SK-N-DZ (cell line): ENCODE results near the gene LRRTM1. TPM values are rescaled to one million over a fixed set of nuclear protein-coding genes. Genes with fewer than 3 reads are reported as not detected.

Experiments
- DNase-seq: peaks from one replicate; pipeline ENCODE4 v3.0.0-alpha.2; 2015; ENCODE audit warnings: low spot score
- polyA plus RNA-seq, 2 experiments: library from polyadenylated mRNA; depleted of rRNA; stranded (reverse); fragments of >200 nt; gene quantifications; 2 replicates each; pipeline ENCODE4 v1.2.3, GENCODE V29; 2014

The LRRTM1 gene, protein sequence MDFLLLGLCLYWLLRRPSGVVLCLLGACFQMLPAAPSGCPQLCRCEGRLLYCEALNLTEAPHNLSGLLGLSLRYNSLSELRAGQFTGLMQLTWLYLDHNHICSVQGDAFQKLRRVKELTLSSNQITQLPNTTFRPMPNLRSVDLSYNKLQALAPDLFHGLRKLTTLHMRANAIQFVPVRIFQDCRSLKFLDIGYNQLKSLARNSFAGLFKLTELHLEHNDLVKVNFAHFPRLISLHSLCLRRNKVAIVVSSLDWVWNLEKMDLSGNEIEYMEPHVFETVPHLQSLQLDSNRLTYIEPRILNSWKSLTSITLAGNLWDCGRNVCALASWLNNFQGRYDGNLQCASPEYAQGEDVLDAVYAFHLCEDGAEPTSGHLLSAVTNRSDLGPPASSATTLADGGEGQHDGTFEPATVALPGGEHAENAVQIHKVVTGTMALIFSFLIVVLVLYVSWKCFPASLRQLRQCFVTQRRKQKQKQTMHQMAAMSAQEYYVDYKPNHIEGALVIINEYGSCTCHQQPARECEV
- polyA plus RNA-seq (2014; cell fraction: cytosol; rRNA removed): 4.8 and 5.8 TPM in 2 replicates
- polyA plus RNA-seq (2014; cell fraction: nucleus; rRNA removed): 10.2 and 10.7 TPM in 2 replicates

DNA sequence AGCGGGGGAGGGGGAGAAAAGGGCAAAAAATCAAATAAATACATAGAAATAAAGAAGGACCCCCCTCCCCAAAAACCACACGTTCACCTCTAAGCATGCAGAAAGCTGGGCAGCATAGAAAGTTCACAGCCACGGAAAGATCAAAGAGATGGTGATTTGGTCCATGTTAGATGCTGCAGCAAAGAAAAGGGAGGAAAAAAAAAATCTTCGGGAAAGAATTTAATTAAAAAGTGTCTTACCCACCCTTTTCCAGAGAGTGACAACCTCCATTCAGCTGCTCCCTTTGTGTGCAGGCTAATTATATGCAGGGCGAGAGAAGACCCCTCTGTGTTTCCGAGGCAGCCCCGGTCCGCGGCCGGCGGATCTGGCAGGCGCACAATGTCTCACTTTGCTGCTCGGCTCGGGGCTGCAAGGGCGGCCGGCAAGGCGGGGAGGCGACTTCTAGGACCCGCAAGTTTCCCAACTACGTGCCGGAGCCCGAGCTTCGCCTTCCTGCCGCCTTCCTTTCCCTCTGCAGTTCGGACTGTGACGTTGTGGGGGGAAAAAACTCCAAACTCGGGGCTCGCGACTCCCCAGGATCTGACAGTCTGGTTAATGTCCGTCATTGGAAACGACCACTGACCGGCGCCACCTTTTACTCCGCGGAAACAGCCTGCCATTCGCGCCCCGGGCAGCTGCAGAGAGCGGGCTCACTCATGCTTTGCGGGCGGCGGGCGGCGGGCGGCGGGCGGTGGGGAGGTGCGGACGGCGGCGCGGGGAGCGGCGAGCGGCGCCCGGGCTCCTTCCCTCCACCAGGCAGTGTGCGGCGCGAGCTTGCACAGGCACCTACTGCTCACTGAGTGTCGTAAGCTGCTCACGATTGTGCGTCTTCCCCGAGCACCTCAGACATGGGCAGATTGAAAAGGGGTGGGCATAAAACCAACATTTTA, at the start of gene LRRTM1:
Gene LRRTM1 (minus strand): TSS at position 844 of the 929 bp plus-strand sequence. CDS start 933 bp downstream, outside the sequence.
- DNase-seq: peak; percentile 61

DNA sequence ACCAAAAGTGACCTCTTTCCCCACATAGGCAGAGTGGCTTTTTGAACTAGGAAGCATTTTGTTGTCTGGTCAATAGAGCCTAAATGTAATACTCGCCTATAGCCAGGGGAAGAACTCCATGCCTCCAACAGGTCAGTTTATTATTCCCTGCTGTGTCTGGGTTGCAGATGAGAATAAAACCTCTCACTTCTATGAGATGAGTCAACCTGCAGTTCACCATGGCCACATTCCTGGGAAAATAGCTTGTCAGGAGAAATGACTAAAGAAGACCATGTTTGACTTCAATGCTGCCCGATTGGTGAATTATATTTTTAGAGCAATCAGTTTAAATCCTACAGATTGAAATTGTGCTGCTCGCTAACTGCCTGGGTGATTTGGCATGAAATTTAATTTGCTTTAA, 46.7 kb upstream of the LRRTM1 start:
- no peak for DNase-seq

DNA sequence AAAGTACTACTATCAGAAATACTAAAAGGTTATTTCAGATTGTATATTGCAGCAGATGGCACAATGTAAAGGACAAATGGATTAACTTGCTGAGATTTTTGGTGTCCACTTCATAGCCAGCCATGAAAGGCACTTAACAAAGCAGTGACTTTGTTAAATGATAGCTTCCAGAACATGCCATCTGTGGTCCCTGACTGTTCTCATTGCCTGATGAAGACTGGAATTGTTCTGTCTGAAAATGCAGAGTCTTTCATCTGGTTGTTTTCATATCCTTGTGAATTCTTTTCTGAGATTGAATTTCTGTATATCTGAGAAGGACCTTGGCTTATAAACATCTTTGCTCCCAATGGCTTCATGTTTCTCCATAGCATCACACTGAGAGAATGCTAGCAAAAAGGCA, 44.4 kb upstream of the LRRTM1 start:
- DNase-seq: no peak

DNA sequence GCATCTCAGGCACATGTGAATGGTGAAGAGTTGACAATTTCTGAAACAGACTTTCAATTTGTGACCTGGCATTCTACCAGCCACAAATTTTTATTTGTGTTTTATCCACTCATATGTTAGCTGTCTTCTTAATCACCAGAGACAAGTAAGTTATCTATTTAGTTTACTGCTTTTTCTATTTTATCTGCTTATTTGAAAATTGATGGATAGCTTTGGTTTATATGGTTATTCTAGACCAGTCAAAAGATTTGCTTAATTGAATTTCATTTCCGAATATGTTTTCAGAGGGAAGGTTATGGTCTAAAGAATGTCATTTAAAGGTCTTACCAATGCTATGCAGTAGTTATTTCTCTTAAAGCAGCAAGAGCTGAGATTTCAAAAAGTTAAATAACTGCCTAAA, 43.5 kb upstream of the LRRTM1 start:
- no peak for DNase-seq

DNA sequence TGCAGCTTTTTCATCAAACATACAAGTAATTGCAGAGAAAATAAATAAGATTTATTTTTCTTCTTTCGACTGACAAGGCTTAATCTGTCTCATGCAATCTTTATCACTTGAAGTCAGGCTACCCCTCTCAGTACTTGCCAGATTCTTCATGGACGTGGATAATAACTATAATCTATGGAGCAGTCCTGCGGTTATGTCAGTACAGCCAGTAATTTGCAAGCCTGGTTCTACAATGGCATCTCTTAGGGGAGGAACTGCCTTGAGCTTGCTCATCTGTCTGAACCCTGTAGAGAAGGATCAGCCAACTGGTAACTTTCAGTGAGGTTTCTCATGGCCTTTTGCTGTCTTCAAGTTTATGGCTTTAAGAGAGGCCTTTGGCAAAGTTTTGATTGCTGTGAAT, 35.5 kb upstream of the LRRTM1 start:
- no peak for DNase-seq

DNA sequence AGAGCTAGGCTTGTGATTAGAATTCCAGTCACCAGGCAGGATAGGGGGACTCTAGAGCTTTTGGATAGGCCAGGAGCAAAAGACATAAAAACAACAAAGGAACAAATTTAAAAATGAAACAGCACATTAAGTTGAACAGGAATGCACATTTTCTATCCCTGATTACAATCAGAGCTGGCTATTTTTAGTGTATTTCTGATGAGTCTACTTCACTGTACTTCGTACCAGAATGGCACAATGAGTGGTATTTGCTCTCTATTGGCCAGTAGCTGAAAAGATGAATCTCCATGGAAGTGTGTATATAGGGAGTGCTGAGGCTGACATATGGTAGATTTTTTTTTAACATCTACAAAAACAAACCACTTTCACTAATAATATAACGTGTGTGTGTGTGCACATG, 34.2 kb upstream of the LRRTM1 start:
- no peak for DNase-seq

DNA sequence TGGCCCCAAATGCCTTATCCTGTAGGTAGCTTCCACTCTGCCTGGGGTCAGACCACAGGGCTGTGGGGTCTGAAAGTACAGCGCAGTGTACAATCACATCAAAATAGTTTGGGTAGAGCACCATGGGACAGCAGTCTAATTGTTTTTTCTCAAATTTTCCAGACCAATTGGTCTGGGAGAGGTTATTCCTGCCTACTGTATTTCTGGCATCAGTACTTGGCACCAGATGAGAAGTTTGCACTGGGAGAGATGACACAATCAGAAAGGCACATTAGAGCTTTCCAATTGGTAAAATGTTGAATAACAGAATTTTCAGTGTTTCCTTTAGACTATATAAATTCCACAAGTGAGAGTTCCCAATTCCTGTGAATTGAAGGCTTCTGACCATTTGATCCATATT, 30.9 kb upstream of the LRRTM1 start:
- no peak for DNase-seq

DNA sequence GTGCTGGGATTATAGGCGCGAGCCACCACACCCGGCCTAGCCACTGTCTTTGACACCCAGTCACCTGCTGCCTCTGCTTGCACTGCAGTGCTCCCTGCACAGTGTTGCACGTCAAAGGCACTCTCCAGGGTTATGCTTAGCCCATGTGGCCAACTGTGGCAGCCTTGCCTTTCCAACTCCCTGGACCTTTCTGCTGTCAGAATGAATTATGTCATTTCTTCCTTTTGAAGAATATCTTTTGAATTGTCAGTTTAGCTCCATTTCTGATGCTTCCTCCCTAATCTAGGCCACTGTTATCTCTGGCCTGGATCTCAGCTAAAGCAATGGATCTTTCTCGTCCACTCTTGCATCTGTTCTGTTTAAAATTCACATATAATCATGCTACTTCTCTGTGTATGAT, 29.3 kb upstream of the LRRTM1 start:
- peak; percentile 55 for DNase-seq

DNA sequence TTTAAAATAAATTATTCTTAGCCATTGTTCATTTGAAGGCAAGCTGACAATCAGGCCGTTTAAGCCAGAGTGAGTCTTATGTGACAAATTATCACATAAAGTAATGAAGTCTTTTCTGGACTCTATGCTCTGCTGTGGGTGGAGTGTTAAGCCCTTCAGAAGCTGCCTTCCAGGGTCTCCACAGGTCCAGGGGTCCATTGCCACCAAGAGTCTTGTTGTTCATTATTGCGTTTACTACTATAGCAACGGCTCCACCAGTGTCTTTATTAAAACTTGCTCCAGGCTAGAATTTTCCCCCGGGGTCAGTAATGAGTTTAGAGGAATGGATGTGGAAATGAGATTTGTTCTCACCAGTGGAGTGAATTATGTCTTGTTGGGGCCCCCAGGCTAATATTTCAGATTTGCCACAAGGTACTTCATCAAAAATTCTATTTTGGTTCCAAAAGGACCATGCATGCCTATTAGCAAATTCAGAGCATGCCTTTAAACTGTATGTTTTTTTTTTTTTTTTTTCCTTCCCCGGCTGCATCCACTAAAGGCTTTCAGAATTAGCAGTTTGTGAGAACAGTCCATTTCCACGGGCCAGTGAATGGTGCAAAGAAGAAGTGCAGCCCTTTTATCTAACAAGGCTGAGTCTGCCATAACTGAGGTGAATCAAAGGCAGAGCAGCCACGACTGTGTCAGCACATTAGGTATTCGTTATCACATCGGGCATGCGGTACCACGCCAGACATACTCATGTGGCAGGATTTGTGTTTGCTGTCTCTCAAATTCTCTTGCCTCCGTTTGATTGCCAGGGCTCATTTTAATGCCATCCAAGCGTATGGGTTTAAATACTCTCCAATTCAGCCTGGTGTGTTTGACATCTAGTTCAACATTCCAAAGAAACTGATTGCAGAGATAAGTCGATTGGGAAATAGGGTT, 26.2 kb upstream of the LRRTM1 start:
- peak; percentile 43 for DNase-seq

DNA sequence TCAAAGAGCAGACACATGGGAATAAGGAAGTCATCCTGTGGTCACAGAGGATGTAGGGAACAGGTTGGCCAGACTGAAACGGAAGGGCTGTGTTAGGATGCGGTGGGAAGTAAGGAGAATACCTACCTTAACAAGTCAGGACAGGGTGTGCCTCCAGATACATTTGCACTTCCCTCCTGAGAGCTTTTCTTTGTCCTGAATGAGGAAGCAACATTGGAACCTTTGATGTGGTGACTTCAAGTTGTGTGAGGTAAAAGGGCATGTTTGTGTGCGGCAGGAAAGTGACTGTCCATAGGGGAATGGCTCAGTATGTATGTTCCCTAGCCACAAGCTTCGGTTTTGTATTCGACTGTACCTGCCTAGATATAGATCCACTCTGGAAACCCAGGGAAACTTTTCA, 24.9 kb upstream of the LRRTM1 start:
- no peak for DNase-seq

DNA sequence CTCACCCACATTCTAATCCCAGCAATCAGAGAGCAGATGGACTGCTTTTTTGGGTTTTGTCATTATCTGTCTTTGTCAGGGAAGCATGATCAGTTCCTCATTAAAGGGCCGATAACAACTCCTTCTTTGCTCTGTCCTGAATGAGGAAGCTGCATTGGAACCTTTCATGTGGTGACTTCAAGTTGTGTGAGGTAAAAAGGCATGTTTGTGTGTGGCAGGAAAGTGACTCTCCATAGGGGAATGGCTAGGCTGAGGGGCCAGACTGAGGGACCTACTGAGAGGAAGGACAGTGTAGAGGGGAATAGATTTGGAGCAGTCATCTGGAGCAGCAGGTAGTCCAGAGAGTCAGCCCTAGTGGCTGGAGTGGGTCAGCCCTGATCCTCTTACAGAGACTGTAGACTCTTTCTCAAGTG, 23.6 kb upstream of the LRRTM1 start:
- no peak for DNase-seq

DNA sequence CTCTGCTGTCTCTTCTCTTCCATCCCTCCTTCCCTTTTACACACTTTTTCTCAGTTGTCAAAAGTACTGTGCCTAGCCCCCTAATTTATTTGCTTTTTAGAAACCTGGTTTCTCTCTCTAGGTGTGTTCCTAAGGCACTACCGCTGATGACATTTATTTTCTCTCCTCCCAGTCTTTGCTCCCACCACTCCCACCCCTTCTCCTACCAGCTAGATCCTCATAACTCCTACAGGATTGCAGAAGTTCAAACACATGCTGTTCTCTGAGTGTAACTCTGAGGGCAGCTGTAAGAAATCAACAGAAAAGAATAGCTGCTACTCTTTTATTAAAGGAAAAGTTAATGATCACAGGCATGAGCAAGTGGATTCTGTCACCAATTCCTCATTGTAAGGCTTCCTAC, 22.3 kb upstream of the LRRTM1 start:
- no peak for DNase-seq

DNA sequence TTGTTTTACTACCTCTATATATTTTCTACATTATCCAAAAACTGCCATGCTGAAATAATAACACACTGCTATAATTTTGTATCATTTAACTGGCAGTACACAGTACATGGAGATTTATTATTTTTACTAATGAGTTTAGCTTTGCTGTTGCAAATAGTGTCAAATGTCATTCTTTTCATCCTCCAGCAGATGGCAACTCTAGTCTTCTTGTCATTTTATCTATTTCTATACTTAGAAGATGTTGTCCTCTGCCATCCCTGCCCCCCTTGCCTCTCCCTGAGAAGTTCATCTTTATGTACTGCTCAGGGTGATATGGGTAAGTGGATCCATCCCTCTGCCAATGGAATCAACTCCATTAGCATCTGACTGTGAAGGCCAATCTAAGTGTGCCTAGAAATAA, 21.7 kb upstream of the LRRTM1 start:
- DNase-seq: peak; percentile 86

DNA sequence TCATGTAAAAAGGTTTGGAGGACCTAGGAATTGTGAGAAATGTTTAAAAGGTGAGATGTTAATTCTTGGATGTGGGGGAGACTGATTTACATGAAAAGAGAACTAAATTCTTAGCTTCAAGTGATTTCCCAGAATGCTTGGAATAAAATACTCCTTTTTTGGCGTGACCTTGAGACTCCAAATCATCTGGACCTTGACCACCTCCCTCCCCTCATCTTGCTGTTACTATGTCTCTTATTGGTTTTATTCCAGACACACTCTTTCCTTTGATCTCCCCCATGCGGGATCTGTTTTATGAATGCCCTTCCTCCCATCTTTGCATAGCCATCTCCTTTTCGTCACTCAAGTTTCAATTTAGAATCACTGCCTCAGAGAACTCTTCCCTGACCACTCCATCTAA, 20.0 kb upstream of the LRRTM1 start:
- DNase-seq: peak; percentile 52

DNA sequence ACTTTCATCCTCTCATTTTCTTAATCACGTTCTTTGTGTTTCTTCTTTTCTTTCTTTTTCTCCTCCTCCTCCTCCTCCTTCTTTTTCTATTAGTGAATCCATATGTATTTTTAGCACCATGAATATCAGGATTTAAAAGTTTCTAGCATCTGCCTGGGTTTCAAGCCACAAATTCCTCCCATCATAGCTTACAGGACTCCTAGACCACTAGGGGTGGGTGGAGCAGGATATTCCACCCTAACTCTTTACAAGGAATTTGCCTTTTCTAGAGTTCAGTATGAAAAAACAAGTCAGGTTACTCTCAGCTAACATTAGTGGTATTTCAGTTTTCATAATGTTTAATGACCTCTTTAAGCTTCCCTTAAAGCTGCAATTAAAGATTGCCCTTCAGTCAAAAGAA, 19.1 kb upstream of the LRRTM1 start:
- DNase-seq: no peak

DNA sequence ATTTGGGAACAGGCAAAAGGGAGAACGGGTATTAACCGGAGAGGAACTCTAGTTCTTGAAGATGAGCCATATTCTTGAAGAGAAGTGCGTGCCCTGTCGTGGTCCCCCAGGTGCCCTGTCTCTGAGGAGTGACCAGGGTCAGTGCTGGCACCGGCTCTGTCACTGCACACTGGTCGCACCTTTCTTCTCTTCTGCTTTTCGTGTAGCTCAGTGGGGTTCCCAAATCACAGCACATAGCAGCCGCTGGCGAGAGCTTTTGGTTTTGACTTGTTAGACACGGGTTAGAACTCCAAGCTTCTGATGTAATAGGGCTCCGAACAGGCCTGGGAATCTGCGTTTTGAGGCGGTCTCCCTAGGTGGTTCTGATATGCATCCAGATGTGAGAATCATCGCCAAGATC, 18.4 kb upstream of the LRRTM1 start:
- DNase-seq: no peak

DNA sequence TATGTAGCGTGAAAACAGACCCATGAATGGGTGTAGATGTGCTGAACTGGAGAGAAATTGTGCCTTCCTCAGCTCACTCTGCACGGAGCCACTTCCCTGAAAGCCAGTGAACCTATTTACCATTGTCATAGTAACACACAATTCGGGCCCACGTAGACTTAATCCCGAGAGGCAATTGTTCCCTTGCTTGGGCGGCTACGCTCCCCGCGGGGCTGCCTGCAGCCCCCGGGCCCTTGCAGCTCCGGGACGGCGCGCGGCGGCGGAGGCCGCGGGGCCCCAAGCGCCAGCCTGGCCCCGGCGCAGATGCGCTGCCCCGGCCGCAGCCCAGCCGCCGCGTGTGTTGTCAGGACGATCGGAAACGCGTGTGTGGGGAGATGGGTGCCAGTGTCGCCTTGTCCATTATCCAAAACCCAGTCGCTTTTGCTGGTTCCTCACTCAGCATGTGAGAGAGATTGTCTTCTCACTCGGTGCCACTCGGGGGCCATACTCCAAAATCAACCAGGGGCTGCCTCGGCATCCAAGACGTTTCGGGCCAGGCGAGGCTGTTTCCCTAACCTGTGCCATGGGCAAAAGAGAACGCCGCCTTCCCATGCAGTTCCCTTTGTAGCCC, 17.9 kb upstream of the LRRTM1 start:
- DNase-seq: no peak

DNA sequence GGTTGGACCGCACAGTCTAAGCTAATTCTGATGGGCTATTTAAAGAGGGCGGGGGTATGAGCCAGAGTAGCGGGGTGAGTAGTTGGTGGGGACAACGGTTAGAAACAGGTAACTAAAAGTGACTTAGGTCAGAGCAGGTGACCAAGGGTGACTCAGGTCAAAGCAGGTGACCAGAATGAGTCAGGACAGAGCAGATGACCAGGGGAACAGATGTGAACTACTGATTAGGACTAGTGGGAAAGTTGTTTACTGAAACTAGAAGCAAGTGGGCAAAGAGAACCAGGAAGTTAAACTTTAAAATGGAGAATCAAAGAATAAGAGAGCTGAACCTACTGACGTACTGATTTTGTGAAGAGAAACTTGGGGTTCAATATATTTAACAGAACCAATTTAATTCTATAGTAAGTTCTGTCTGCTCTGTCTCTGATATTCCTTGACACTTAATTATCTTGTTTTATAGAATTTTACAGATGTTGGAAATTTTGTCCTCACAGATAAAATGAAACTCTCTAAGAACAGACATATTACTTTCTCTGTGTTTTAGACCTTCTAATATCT, 7.8 kb upstream of the LRRTM1 start:
- DNase-seq: no peak

DNA sequence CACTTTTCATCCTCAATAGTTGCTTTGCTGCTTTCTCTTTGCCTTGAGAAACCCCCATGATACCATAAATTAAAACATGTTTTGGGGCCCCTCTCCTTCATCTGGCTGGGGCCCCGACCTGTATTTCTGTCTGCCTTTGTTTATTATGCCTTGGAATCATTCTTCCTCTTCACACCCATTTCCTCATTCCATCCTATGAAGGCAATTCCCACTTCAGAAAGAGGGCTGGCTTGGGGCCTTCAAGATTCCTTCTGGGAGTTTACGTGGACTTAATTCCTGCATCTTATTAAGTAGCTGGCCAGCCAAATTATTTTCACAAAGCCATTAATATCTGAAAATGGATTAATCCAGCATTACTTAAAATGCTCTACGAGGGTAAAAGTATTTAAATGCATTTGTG, 6.8 kb upstream of the LRRTM1 start:
- no peak for DNase-seq
